ENCODE data around the gene ST3GAL6. TPM values are rescaled to one million over a fixed set of nuclear protein-coding genes. Genes with fewer than 3 reads are reported as not detected.

ST3GAL6 gene
- total and polyA plus RNA-seq, 2 of the 13 experiments (the other 11 are each of a cell fraction or from before 2014, with no cell fraction given), result 17.5 to 23.2 TPM

GRCh38 chr3:98784042-98784441 lies 20.9 kb downstream of the ST3GAL6 start (continued):
- no peak for TF ChIP-seq MBNL3 (CRISPR knock-in tag; conservative IDR thresholded peaks at IDR 0.05)
- 0 out of 2 replicates have a peak, but pooled peaks have one; percentile 38 for TF ChIP-seq ZNF512B (CRISPR knock-in tag; IDR thresholded peaks at IDR 0.05; ENCODE audit: borderline replicate concordance)
- peak in 1 of 2 experiments; percentile 11; a peak in 1 of 4 replicates for TF ChIP-seq EP300 (IDR thresholded peaks at IDR 0.05; ENCODE audit: low read depth in 2 of 2, low read length in 2 of 2)
- no peak for TF ChIP-seq EP300 (CRISPR knock-in tag; IDR thresholded peaks at IDR 0.05; ENCODE audit: borderline replicate concordance)
- TF ChIP-seq ZNF605 (CRISPR knock-in tag; IDR thresholded peaks at IDR 0.05), result no peak
- no peak for TF ChIP-seq MBD4 (IDR thresholded peaks at IDR 0.05; ENCODE audit: borderline replicate concordance, low read length)
- TF ChIP-seq ISX (CRISPR knock-in tag; conservative IDR thresholded peaks at IDR 0.05), result no peak
- no peak for TF ChIP-seq PLSCR1 (CRISPR knock-in tag; IDR thresholded peaks at IDR 0.05; ENCODE audit: borderline replicate concordance)
- no peak for TF ChIP-seq TRIM24 (CRISPR knock-in tag; IDR thresholded peaks at IDR 0.05)
- no peak for TF ChIP-seq ZNF101 (CRISPR knock-in tag; IDR thresholded peaks at IDR 0.05; ENCODE audit: borderline replicate concordance, low read depth)
- TF ChIP-seq ZNF800 (CRISPR knock-in tag; IDR thresholded peaks at IDR 0.05), result no peak
- no peak for TF ChIP-seq ZNF891 (CRISPR knock-in tag; IDR thresholded peaks at IDR 0.05)
- TF ChIP-seq MTF2 (CRISPR knock-in tag; IDR thresholded peaks at IDR 0.05; ENCODE audit: borderline replicate concordance), result no peak
- no peak for TF ChIP-seq KLF6 (CRISPR knock-in tag; IDR thresholded peaks at IDR 0.05)
- TF ChIP-seq ZNF431 (CRISPR knock-in tag; IDR thresholded peaks at IDR 0.05; ENCODE audit: borderline replicate concordance, low read depth), result no peak
- no peak for TF ChIP-seq SPEN (CRISPR knock-in tag; IDR thresholded peaks at IDR 0.05; ENCODE audit: low read depth)
- TF ChIP-seq FOSL2 (CRISPR knock-in tag; IDR thresholded peaks at IDR 0.05), result 0 out of 2 replicates have a peak, but pooled peaks have one; percentile 14
- TF ChIP-seq ZFP1 (CRISPR knock-in tag; IDR thresholded peaks at IDR 0.05), result no peak
- no peak for TF ChIP-seq ZC3H4 (CRISPR knock-in tag; IDR thresholded peaks at IDR 0.05; ENCODE audit: borderline replicate concordance)
- no peak for TF ChIP-seq SRF (IDR thresholded peaks at IDR 0.05; ENCODE audit: low read depth, low read length)
- peak; percentile 14; the same call in 1 of the 2 replicates for TF ChIP-seq SAP130 (CRISPR knock-in tag; IDR thresholded peaks at IDR 0.05; ENCODE audit: low read depth)
- TF ChIP-seq BCL6 (CRISPR knock-in tag; IDR thresholded peaks at IDR 0.05), result no peak
- no peak for TF ChIP-seq MTA1 (CRISPR knock-in tag; IDR thresholded peaks at IDR 0.05; ENCODE audit: borderline replicate concordance)
- no peak for TF ChIP-seq TAF1 (CRISPR knock-in tag; IDR thresholded peaks at IDR 0.05)
- TF ChIP-seq E2F2 (CRISPR knock-in tag; IDR thresholded peaks at IDR 0.05; ENCODE audit: borderline replicate concordance), result no peak
